SK-N-SH (cell line): Measurements from ENCODE around the gene PKD1.

ENCODE experiments used
- CTCF ChIP-seq: fragments of 200-600 bp; sonication (generic); IDR thresholded peaks from 2 replicates; pipeline ENCODE4 v1.6.1; 2017; ENCODE audit warnings: antibody characterized with exemption, mild to moderate bottlenecking, moderate library complexity
- NRF1 ChIP-seq: IDR thresholded peaks from 2 replicates; pipeline ENCODE4 v1.6.1; 2012; ENCODE audit warnings: low read depth, mild to moderate bottlenecking, low read length
- POLR2AphosphoS5 ChIP-seq: IDR thresholded peaks from 2 replicates; pipeline ENCODE4 v1.6.1; 2012; ENCODE audit warnings: low read depth, low read length
- REST ChIP-seq: IDR thresholded peaks from 2 replicates; pipeline ENCODE4 v1.6.1; 2012; ENCODE audit warnings: mild to moderate bottlenecking, low read depth, low read length, moderate library complexity
- TAF1 ChIP-seq: IDR thresholded peaks from 2 replicates; pipeline ENCODE4 v1.6.1; 2012; ENCODE audit warnings: low read depth, mild to moderate bottlenecking, low read length, moderate library complexity, borderline replicate concordance
- TCF12 ChIP-seq: IDR thresholded peaks from 2 replicates; pipeline ENCODE4 v1.4.0; 2012

- no peak for TF ChIP-seq TAF1
- TF ChIP-seq CTCF = no peak
- no peak for TF ChIP-seq TCF12
- TF ChIP-seq POLR2AphosphoS5 = no peak
- TF ChIP-seq NRF1 = no peak
- TF ChIP-seq REST = no peak
Observed at GRCh38 chr16:2095315-2095853, 40.3 kb downstream of the PKD1 start.
